Forelimb muscle (tissue), 1 donor: Measurements from ENCODE around the gene COL19A1. TPM values are rescaled to one million over a fixed set of nuclear protein-coding genes. Genes with fewer than 3 reads are reported as not detected.

Experiments used
- DNase-seq: peaks from one replicate; pipeline ENCODE4 v3.0.0-alpha.2; 2013; ENCODE audit warnings: low read depth
- polyA plus RNA-seq: library from polyadenylated mRNA; unstranded; fragments of 120-200 nt; gene quantifications from one replicate; pipeline ENCODE4 v1.2.1, GENCODE V29; 2013; ENCODE audit not compliant: insufficient read length

COL19A1 gene
- polyA plus RNA-seq, 1 donor = 3.3 TPM

GRCh38 chr6:70059039-70059719, 192.8 kb downstream of the COL19A1 start:
- DNase-seq = no peak

- DNase-seq = no peak
Observed at GRCh38 chr6:70060680-70061079, 194.3 kb downstream of the COL19A1 start.

GRCh38 chr6:70061546-70061945, 195.2 kb downstream of the COL19A1 start:
- DNase-seq = no peak

GRCh38 chr6:70062010-70062409, 195.7 kb downstream of the COL19A1 start:
- DNase-seq = no peak

- no peak for DNase-seq
Observed at GRCh38 chr6:70072540-70073179, 206.3 kb downstream of the COL19A1 start.

- DNase-seq = no peak
Observed at GRCh38 chr6:70073637-70074036, 207.3 kb downstream of the COL19A1 start.

GRCh38 chr6:70079241-70079640, 212.9 kb downstream of the COL19A1 start:
- DNase-seq = no peak

- DNase-seq = no peak
Observed at GRCh38 chr6:70080443-70081070, 214.2 kb downstream of the COL19A1 start.

- no peak for DNase-seq
Observed at GRCh38 chr6:70082830-70083229, 216.5 kb downstream of the COL19A1 start.

- DNase-seq = no peak
Observed at GRCh38 chr6:70086806-70087205, 220.4 kb downstream of the COL19A1 start.

- no peak for DNase-seq
Observed at GRCh38 chr6:70094156-70094555, 227.8 kb downstream of the COL19A1 start.

- no peak for DNase-seq
Observed at GRCh38 chr6:70099732-70100131, 233.4 kb downstream of the COL19A1 start.

- no peak for DNase-seq
Observed at GRCh38 chr6:70103798-70104197, 237.4 kb downstream of the COL19A1 start.

- peak; percentile 29 for DNase-seq
Observed at GRCh38 chr6:70107852-70108629, 241.7 kb downstream of the COL19A1 start.

GRCh38 chr6:70110126-70111022, 244.0 kb downstream of the COL19A1 start:
- DNase-seq = no peak

GRCh38 chr6:70111737-70112136, 245.4 kb downstream of the COL19A1 start:
- DNase-seq = no peak

- no peak for DNase-seq
Observed at GRCh38 chr6:70112716-70113115, 246.4 kb downstream of the COL19A1 start.

GRCh38 chr6:70113171-70113570, 246.8 kb downstream of the COL19A1 start:
- no peak for DNase-seq

- no peak for DNase-seq
Observed at GRCh38 chr6:70118670-70119069, 252.3 kb downstream of the COL19A1 start.

GRCh38 chr6:70119218-70119835, 253.0 kb downstream of the COL19A1 start:
- no peak for DNase-seq

GRCh38 chr6:70124443-70124842, 258.1 kb downstream of the COL19A1 start:
- DNase-seq = no peak
